Psoas muscle (tissue), 8 donors: ENCODE results near the gene GK2. TPM values are rescaled to one million over a fixed set of nuclear protein-coding genes. Genes with fewer than 3 reads are reported as not detected.

Experiments
- ATAC-seq, 4 donors: fragments of 200-7000 bp; cut with Tn5 transposase; one replicate each; pipeline ENCODE4 v1.9.1; 2020; ENCODE audit warnings: moderate library complexity in 3 of 4, mild to moderate bottlenecking in 2 of 4
- DNase-seq, 2 donors: peaks; one replicate each; pipeline ENCODE4 v3.0.0-alpha.2; 2020
- H3K27ac ChIP-seq: fragments of 200-600 bp; one replicate; pipeline ENCODE4 v1.8.0; 2022
- H3K27me3 ChIP-seq, 3 donors: fragments of 200-600 bp in 1 of 3; one replicate each; pipeline versions ENCODE4 v1.6.1 to v1.8.0; 2013 to 2022; ENCODE audit warnings: low read length in 2 of 3, mild to moderate bottlenecking in 2 of 3, moderate library complexity in 1 of 3; ENCODE audit not compliant: insufficient read depth in 3 of 3
- H3K36me3 ChIP-seq, 2 donors: fragments of 200-600 bp in 1 of 2; one replicate each; pipeline versions ENCODE4 v1.6.1 to v1.8.0; 2013 to 2022; ENCODE audit warnings: low read depth in 1 of 2, mild to moderate bottlenecking in 1 of 2, moderate library complexity in 1 of 2; ENCODE audit not compliant: insufficient read depth in 1 of 2
- H3K4me1 ChIP-seq: fragments of 200-600 bp; one replicate; pipeline ENCODE4 v1.8.0; 2022
- H3K4me3 ChIP-seq: fragments of 200-600 bp; one replicate; pipeline ENCODE4 v1.8.0; 2022; ENCODE audit warnings: mild to moderate bottlenecking
- H3K9me3 ChIP-seq: fragments of 200-600 bp; one replicate; pipeline ENCODE4 v1.8.0; 2022
- CTCF ChIP-seq: fragments of 200-600 bp; IDR thresholded peaks from one replicate; pipeline ENCODE4 v1.8.0; 2022; ENCODE audit warnings: antibody characterized with exemption
- WGBS, 3 donors: extraction: QIAGEN DNeasy Blood & Tissue Kit; methylation state at CpG; one replicate each; pipeline versions ENCODE4 v1.1.6 to v1.1.7; 2013; 5-methylcytosine and 5-hydroxymethylcytosine counted together
- intact Hi-C, 2 donors: fragments of 100-400 bp; cut with DNase I; formaldehyde crosslinking; loops; one replicate each; pipeline versions ENCODE4 v1.11.0 to v1.14.2; 2022
- polyA plus RNA-seq, 3 donors: library from polyadenylated mRNA; stranded (reverse); fragments of 200-250 nt; gene quantifications; one replicate each; pipeline ENCODE4 v1.2.3, GENCODE V29; 2013
- total RNA-seq, 4 donors: library from RNA; stranded (reverse); fragmentation: NEBNext Ultra II Directional in 2 of 4; extraction: Animal tissue kit (Norgen Biotek cat#: 25700) in 2 of 4; gene quantifications; one replicate each; pipeline versions ENCODE4 v1.2.1 to v1.2.4, GENCODE V29; 2021 to 2023
- donor health status: healthy with polysubstance abuse.
- donor health status: DM: no; HTN: no; CAD: no; lungs with moderate emphysema.
- donor health status: Bipolar disorder and iron deficiency.
- donor health status: healthy.
- donor health status: DM: yes; HTN: yes; CAD: no.
- donor health status: DM: no; HTN: no; CAD: no.
- donor health status: DM: no; HTN: no; CAD: no.
- donor health status: DM: yes; HTN: yes; CAD: no.

The GK2 gene
- total and polyA plus RNA-seq, 7 donors: not detected

GRCh38 chr4:79445371-79445781 lies 37.3 kb upstream of the GK2 start:
- intact Hi-C loops: no loop called here
- DNase-seq (no peak), ATAC-seq (no peak)
- H3K36me3 ChIP-seq: no peaks in the 10 kb centered on the region
- H3K4me1 ChIP-seq: no peaks in the 10 kb centered on the region
- TF ChIP-seq CTCF: no peak
- H3K4me3 ChIP-seq: no peak overlapping the region
- no peak overlapping the region for H3K27ac ChIP-seq
- 18 to 29% (median 20%) methylated on average over 5 of the region's 5 CpGs for WGBS, 3 donors
- no peaks in the 10 kb centered on the region for H3K27me3 ChIP-seq
- no peaks in the 10 kb centered on the region for H3K9me3 ChIP-seq

- Histone ChIP-seq H3K9me3 (no peaks in the 10 kb centered on the region), H3K36me3 (no peaks in the 10 kb centered on the region), H3K4me3 (no peak overlapping the region), H3K27ac (no peak overlapping the region), H3K4me1 (no peaks in the 10 kb centered on the region), H3K27me3 (no peaks in the 10 kb centered on the region)
- no peak for DNase-seq
- intact Hi-C loops: no loop called here
- 96 to 97% (median 96%) methylated on average over 3 of the region's 3 CpGs for WGBS, 3 donors
- no peak for ATAC-seq
- TF ChIP-seq CTCF: no peak
Observed at GRCh38 chr4:79442422-79442821, 34.4 kb upstream of the GK2 start.

GRCh38 chr4:79439489-79439888 lies 31.5 kb upstream of the GK2 start:
- intact Hi-C loops: no loop called here
- H3K27ac ChIP-seq: no peak overlapping the region
- H3K9me3 ChIP-seq: no peaks in the 10 kb centered on the region
- H3K4me1 ChIP-seq: no peaks in the 10 kb centered on the region
- ATAC-seq: no peak
- no peak overlapping the region for H3K4me3 ChIP-seq
- no peak for DNase-seq
- whole genome bisulfite sequencing, 3 donors: 89 to 100% (median 93%) methylated on average over 1 of the region's 1 CpG
- H3K36me3 ChIP-seq: no peaks in the 10 kb centered on the region
- TF ChIP-seq CTCF: no peak
- H3K27me3 ChIP-seq: no peaks in the 10 kb centered on the region

GRCh38 chr4:79431839-79432238 lies 23.8 kb upstream of the GK2 start:
- H3K4me3 ChIP-seq: no peak overlapping the region
- H3K9me3 ChIP-seq: no peaks in the 10 kb centered on the region
- no peaks in the 10 kb centered on the region for H3K27me3 ChIP-seq
- intact Hi-C loops: no loop called here
- no peaks in the 10 kb centered on the region for H3K4me1 ChIP-seq
- no peaks in the 10 kb centered on the region for H3K36me3 ChIP-seq
- TF ChIP-seq CTCF: no peak
- DNase-seq: no peak
- no peak overlapping the region for H3K27ac ChIP-seq
- no peak for ATAC-seq
- 20 to 41% (median 34%) methylated on average over 1 of the region's 1 CpG for WGBS, 3 donors

GRCh38 chr4:79429113-79429903 lies 21.3 kb upstream of the GK2 start:
- H3K27me3 ChIP-seq: no peaks in the 10 kb centered on the region
- no peak overlapping the region for H3K27ac ChIP-seq
- H3K36me3 ChIP-seq: no peaks in the 10 kb centered on the region
- H3K4me3 ChIP-seq: no peak overlapping the region
- ATAC-seq (no peak), DNase-seq (no peak)
- 26 to 39% (median 26%) methylated on average over 2 of the region's 2 CpGs for WGBS, 3 donors
- no peaks in the 10 kb centered on the region for H3K4me1 ChIP-seq
- H3K9me3 ChIP-seq: no peaks in the 10 kb centered on the region
- no peak for TF ChIP-seq CTCF
- intact Hi-C loops: no loop called here
